HG02973 (cell line): Measurements from ENCODE around the gene UPK3A.
"Not testable (repeated sequence)": the region's sequence is repeated elsewhere in the genome, so short reads cannot be mapped to it uniquely, and the experiment has no call there.

Source experiments
- ATAC-seq: cut with Tn5 transposase; IDR thresholded peaks from one replicate; pipeline ENCODE4 v1.9.1; 2021; ENCODE audit warnings: moderate library complexity; ENCODE audit not compliant: unreplicated experiment

Gene UPK3A

DNA sequence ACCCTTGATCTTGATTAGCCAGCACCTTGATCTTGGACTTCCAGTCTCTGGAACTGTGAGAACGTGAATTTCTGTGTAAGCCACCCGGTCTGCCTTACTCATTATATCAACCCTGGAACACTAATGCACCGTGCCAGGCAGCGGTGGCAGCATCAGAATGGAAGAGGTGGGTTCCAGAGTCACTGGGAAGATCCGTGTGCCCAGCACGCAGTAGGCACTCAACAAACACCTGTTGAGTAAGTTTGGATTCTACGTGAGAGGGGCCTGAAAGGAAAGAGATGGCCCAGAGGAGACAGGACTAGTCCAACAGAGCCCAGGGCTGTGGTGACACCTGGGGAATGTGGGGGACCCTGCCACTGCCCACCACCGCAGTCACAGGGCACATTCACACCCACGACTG is 6.6 kb upstream of the UPK3A start:
- ATAC-seq, result no peak

DNA sequence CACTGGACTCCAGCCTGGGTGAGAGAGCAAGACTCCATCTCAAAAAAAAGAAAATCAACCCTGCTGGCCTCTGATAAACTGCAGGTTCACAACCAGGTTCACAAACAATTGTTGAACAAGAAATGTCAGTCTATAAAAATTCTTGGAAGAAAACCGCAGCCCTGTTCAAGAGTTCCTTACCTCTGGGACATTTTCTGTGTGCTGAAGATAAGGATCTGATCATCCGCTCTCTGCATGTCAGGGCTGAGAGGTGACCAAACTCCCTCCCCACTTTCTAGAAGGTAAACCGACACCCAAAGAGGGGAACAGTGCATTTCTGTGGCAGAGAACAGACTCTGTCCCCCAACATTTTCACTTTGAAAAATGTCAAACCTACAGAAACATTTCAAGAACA is 4.2 kb upstream of the UPK3A start:
- ATAC-seq, result no peak

DNA sequence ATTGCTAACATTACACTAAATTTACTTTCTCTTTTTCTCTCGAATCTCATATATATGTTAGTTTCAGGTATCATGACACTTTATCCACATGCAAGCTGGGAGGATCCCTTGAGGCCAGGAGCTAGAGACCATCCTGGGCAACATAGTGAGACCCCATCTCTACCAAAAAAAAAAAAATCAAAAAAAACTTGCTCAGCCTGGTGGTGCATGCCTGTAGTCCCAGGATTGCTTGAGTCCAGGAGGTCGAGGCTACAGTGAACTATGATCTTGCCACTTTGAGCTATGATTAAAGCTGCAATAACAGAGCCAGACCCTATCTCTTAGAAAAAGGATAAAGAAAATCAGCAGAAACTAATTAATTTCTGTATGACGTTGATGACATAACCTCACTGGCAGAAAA is 3.7 kb upstream of the UPK3A start:
- ATAC-seq, result no peak

DNA sequence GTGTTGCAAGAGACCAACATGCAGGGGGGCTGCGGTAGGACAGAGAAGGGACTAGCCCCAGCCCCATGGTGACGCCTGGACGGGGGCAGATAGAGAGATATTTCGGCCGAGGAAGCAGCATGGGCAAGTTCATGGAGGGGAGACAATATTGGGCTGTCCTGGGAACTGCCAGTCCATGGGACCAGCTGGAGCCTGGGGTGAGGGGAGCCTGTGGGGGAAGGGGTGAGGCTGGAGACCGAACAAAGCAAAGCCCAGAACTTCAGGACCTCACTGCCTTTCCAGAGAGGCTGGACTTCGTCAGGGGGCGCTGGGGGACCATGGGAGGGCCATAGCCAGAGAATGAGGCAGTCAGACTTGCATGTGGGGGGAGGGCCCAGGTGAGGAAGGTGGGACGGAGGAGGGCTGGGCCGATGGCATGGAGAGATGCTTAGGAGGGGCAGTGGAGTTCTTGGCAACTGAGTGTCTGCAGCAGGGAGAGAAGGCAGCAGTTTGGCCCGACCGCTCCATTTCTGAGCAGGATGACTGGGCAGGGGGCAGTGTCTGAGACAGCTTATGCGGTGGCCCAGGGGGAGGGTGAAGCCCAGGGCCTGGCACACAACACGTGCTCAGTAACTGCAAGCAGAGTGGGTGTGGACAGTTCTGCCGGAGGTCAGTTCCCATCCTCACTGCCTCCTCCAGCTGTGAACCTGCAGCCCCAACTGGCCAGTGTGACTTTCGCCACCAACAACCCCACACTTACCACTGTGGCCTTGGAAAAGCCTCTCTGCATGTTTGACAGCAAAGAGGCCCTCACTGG is 712 bp downstream of the UPK3A start:
- ATAC-seq, result no peak

DNA sequence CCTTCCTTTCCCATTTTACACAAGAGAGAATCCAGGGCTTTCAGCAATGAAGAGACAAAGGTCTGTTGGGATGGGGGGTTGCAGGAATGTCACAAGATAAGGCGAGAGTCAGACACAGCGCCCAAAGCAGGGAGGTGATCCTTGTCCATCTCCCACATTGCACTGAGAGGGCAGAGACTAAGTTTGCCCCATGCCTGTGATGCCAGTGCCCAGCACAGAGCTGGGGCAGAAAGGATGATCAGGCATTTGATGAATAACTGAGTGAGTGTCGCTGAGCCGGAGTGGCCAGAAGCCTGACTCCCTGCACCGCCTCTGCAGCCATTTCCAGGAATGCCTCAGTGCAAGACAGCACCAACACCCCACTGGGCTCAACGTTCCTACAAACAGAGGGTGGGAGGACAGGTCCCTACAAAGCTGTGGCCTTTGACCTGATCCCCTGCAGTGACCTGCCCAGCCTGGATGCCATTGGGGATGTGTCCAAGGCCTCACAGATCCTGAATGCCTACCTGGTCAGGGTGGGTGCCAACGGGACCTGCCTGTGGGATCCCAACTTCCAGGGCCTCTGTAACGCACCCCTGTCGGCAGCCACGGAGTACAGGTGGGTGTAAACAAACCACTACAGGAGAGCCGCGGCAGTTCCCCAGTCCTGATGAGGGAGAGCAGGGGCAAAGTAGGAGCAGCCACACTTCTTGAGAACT is 2.3 kb downstream of the UPK3A start:
- ATAC-seq, result no peak

DNA sequence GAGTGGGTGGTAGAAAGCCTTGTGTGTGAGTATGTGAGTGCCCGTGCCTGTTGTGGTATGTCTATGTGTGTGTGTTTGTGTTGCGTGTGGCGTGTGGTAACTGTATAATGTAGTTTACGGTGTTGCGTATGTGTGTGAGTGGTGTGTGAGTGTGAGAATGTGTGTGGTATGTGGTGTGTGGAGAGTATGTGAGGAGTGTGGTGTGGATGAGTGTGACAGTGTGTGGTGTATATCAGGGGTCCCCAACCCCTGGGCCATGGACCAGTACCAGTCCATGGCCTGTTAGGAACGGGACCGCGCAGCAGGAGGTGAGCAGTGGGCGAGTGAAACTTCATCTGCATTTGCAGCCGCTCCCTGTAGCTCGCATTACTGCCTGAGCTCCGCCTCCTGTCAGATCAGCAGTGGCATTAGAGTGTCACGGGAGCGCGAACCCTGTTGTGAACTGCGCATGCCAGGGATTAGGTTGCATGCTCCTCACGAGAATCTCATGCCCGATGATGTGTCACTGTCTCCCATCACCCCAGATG is 5.7 kb downstream of the UPK3A start:
- ATAC-seq, result no peak

DNA sequence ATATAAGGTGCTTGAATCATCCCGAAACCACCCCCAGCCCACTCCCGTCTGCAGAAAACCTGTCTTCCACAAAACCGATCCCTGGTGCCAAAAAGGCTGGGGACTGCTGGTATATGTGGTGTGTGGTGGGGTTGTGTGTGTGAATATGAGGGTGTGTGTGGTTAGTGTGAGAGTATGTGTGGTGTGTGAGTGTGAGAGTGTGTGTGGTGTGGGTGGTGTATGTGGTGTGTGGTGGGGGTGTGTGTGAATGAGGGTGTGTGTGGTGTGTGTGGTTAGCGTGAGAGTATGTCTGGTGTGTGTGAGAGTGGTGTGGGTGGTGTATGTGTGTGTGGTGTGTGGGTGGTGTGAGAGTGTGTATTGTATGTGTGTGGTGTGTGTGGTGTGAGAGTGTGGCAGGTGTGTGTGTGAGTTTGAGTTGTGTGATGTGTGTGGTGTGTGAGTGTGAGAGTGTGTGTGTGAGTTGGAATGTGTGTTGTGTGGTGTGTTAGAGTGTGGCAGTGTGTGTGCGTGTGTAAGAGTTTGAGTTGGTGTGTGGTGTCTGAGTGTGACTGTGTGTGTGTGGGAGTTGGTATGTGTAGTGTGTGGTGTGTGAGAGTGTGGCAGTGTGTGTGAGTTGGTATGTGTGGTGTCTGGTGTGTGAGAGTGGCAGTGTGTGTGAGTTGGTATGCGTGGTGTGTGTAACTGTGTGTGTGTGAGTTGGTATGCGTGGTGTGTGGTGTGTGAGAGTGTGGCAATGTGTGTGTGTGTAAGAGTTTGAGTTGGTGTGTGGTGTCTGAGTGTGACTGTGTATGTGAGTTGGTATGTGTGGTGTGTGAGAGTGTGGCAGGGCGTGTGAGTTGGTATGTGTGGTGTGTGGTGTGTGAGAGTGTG is 6.5 kb downstream of the UPK3A start:
- no peak for ATAC-seq

DNA sequence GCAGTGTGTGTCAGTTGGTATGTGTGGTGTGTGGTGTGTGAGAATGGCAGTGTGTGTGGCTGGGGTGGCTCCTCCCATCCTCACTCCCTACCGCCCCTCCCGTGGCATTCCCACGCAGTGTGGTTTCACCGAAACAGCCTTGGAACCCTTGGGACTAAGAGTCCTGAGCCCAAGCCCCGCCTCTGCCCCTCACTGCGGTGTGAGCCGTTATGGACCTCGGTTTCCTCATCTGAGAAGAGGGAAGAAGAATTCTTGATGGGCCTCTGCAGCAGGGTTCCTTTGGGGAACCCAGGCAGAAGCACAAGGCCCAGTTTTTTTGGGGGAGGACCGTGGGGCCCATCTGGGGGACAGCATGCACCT is 7.2 kb downstream of the UPK3A start:
- no peak for ATAC-seq

DNA sequence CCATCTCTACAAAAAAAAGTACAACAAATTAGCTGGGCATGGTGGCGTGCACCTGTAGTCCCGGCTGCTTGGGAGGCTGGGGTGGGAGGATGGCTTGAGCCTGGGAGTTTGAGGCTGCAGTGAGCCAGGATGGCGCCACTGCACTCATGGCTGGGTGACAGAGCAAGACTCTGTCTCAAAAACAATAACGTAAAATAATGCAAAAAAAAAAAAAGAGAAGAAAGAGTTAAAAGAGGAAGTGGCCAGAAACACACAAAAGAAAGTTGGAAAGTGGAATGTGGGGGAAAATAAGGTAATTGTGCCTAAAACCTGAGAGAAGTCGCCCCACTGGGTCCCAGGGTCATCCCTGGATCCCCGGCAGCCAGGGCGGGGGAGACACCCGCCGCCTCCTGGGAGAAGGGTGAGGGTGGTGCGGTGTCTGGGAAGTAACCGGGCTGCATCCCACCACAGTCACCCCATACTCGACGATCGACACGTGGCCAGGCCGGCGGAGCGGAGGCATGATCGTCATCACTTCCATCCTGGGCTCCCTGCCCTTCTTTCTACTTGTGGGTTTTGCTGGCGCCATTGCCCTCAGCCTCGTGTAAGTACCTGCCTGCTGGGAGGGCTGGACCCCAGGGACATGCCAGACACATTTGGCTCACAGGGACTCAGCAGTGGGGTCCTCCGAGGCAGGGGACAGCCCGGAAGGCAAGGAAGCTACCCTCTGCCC is 8.1 kb downstream of the UPK3A start:
- ATAC-seq, result no peak

DNA sequence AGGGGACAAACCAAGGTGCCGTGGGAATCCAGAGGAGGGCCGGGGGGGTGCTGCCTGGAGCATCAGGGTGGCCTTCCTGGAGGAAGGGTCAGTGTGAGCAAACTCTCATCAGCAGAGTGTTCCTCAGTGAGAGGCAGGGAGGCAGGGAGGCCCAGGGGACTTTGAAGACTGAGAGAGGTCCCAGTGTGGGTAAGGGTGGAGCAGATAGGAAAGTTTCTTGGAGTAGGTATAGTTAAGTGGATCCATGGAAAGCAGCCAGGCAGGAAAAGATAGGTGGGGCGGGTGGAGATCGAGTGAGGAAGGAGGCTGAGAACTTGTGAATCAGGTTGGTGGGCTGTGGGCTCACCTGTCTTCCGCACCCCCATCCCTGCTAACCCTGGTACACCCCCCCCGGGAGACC is 9.3 kb downstream of the UPK3A start:
- ATAC-seq, result no peak

DNA sequence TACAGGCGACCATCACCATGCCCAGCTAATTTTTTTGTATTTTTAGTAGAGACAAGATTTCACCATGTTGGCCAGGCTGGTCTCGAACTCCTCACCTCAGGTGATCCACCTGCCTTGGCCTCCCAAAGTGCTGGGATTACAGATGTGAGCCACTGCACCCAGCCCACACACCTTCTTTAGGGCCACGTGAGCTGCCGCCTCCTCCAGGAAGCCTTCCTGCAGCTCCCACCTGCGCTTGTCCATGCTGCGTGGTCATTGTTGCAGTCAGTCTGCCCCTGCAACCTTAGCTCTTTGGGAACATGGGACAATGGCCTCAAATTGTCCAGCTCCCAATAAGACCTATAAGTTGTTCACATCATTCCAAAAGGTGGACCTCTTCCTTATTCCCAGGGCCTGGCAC is 10.3 kb downstream of the UPK3A start:
- not testable (repeated sequence) for ATAC-seq

DNA sequence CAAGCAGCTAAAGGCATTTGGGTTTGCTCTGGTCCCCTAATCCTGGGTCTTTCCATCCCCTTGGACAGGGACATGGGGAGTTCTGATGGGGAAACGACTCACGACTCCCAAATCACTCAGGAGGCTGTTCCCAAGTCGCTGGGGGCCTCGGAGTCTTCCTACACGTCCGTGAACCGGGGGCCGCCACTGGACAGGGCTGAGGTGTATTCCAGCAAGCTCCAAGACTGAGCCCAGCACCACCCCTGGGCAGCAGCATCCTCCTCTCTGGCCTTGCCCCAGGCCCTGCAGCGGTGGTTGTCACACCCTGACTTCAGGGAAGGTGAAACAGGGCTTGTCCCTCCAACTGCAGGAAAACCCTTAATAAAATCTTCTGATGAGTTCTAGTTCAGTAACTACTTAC is 10.7 kb downstream of the UPK3A start:
- ATAC-seq, result no peak

DNA sequence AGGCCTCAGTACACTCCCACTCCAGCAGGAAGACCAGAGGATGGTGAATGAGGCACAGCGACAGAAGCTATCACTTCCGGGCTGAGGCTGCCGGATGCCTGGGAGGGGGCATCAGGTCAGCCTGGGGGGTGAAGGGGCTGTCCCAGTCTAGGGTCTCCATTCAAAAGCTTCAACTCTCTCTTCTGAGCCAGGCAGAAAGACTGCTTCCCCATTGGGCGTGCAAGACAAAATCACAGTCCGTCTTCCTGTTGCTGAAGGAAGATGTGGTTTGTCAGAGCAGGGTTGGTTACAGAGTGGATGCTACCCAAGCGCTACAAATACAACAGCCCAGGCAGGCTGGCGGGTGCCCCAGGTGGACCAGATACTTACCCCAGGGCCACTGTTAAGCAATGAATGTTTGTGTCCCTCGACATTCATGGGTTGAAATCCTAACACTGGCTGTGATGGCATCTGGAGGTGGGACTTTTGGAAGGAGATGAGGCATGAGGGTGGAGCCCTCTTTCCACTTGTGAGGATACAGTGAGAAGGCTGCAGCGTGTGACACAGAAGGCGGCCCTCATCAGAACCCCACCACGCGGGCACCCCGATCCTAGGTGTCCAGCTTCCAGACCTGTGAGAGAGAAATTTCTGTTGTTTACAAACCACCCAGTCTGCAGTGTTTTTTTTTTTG is 12.0 kb downstream of the UPK3A start:
- ATAC-seq, result no peak

DNA sequence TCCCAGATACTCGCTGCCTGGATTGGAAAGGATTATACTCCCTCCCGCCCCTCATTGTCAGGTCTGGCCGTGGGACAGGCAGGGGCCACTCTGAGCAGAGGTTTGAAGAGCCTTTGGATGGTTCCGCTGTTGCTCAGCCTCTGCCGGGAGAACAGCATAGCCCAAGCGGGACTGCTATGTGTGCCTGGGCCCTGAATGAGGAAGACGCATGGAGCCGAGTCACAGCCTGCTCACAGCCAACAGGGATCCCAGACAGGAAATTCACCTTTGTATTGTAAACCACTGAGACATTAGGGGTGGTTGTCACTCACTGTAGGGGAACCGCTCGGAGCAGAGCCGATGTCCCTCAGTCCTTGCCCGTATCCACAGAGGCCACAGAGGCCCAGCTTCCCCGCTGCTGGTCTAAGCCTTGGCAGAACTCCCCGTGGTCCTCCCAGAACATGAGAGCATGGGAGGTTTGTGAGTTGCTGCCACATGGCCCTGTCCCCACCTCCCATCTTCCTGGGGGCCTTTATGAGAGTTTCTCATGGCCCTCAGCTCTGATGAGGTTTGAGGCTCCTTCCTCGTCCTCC is 14.3 kb downstream of the UPK3A start:
- ATAC-seq, result no peak

DNA sequence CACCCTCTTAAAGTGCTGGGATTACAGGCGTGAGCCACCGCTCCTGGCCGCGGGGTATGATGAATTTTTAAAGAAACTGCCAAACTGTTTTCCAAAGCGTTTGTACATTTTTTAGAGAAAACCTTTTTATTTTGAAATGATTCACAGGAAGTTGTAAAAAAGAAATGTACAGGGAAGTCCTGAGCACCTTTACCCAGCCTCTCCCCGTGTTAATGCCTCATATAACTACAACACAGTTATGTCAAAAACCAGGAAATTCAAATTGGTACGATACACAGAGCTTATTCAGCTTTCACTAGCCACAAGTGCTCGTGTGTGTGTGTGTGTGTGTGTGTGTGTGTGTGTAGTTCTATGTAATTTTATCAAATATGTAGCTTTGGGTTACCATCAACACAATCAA is 18.0 kb downstream of the UPK3A start:
- no peak for ATAC-seq

DNA sequence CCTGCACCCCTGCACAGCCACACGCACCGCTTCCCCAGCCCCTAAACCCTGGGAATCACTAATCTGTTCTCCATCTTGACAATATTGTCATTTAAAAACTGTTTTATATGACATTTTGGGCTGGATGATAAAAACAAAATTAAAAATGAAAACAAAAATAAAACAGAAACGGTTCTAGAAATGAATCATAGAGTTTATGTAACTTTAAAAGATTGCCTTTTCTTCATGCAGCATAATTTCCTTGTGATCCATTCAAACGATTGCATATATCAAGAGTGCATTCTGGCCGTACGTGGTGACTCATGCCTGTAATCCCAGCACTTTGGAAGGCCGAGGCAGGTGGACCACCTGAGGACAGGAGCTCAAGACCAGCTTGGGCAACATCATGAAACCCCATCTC is 18.4 kb downstream of the UPK3A start:
- ATAC-seq, result no peak

DNA sequence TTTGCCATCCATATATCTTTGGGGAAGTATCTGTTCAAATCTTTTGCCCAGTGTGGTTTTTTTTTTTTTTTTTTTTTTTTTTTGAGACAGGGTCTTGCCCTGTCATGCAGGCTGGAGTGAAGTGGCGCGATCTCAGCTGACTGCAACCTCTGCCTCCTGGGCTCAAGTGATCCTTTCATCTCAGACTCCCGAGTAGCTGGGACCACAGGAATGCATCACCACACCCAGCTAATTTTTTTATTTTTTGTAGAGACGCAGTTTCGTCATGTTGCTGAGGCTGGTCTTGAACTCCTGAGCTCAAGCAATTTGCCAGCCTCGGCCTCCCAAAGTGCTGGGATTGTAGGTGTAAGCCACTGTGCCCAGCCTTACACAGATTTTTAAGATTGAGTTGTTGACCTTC is 20.2 kb downstream of the UPK3A start:
- ATAC-seq, result no peak

DNA sequence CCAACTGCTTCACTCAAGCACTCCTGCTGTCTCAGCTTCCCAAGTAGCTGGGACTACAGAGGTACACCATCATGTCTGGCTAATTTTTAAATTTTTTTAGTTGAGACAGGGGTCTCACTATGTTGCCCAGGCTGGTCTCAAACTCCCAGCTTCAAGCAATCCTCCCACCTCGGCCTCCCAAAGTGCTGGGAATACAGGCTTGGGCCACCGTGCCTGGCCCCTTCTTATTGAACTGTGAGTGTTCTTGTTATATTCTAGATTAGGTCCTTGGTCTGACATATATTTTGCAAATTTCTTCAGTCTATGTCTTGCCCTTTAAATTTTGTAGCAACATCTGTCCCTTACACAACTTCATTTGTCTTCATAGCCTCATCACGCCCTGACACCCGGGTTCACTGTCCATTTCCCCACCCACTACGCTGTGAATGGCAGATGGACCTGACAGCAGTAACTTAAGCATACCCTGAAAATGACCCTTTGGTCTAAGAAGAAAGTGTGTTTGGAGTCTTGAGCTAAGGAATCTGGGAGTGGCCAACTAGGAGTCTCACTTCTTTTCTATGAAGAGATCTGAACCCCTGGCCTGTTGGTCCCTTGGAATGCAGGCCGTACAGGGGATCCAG is 20.8 kb downstream of the UPK3A start:
- no peak for ATAC-seq

DNA sequence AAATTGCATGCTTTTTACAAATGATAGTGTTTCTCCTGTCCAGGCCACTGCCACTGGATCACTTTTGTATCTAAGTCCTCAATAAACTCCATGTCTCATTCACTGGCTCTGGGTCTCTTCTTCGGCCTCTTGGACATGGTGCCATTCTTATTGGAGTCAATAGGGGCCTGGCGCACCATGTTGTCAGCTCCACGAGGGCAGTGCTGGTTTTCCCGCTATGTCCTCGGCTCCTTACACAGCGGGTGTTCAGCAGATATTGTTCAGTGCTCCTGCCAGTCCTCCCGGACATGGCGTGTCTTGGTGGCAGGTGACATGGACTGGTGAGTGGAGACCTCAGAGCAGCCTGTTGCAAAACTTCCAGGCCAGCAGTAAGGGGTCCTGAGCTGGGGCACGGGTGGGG is 21.4 kb downstream of the UPK3A start:
- ATAC-seq, result no peak
